NCI-H446 (cell line): Measurements from ENCODE around the gene ARL4C.

ENCODE experiments used
- DNase-seq, 2 experiments: peaks; one replicate each; lab custom pipeline; 2025; lab: John Stamatoyannopoulos, UW

The ARL4C gene

DNA sequence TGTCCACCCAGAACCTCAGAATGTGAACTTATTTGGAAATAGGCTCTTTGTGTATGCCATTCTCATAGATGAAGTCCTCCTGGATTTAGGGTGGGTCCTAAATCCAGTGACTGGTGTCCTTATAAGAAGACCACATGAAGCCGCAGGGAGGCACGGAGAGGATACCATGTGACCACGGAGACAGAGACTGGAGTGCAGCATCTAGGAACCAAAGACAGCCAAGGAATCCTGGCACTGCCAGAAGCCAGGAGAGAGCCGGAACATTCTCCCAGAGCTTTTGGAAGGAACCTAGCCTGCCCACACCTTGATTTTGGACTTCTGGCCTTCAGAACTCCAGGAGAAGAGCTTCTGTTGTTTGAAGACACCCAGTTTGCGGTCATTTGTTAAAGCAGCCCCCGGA is 49.7 kb downstream of the ARL4C start:
- DNase-seq: no peak

DNA sequence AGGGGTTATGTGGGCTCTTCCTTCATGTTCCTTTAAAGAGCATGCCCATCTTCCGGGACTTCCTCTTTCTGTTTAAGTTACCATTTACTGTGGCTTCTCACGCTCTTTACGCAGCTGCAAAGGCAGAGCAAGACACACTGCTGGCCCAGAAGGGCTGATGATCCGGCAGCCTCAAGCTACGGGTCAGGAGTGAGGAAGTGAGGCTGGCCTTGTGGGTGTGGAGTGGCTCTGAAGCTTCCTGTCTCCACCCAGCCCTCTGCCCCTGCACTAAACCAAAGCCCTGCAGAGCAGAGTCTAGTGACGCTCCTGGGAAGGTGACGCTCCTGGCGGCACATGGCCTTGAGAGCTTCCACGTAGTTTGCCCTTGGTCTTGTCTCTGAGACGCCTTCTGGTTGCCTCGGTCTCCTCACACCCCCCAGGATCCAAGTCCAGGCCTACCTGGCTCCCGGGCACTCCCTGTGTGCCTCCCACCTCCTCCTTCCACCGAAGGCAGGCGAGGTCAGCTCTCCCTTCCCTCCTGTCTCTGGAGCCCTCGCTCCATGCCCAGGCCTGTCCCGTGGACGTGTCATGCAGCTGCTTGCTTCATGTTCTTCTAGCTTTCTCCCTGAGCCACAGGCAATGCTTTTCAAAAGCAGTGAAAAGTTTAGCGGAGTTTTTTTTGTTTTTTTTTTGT is 50.3 kb downstream of the ARL4C start:
- no peak for DNase-seq

GRCh38 chr2:234444893-234445292 is 52.0 kb downstream of the ARL4C start:
- DNase-seq: no peak

GRCh38 chr2:234444242-234444730 is 52.6 kb downstream of the ARL4C start:
- DNase-seq: no peak
